Loucy (cell line): Measurements from ENCODE around the gene C2orf49.

ENCODE experiments used
- H2AFZ ChIP-seq: fragments of 200-600 bp; sonication (generic); 2 replicates; pipeline ENCODE4 v1.6.0; 2016; ENCODE audit warnings: antibody characterized with exemption, mild to moderate bottlenecking, low read length, moderate library complexity
- H3F3A ChIP-seq: fragments of 200-600 bp; 2 replicates; pipeline ENCODE4 v1.6.0; 2016; ENCODE audit warnings: antibody characterized with exemption, low read depth, mild to moderate bottlenecking
- H3K27me3 ChIP-seq: fragments of 200-600 bp; sonication (generic); 2 replicates; pipeline ENCODE4 v1.6.1; 2014; ENCODE audit warnings: low read length, mild to moderate bottlenecking; ENCODE audit not compliant: insufficient read depth, poor library complexity, severe bottlenecking
- H3K36me3 ChIP-seq: fragments of 200-600 bp; sonication (generic); 2 replicates; pipeline ENCODE4 v1.6.1; 2016; ENCODE audit warnings: low read length; ENCODE audit not compliant: insufficient read depth
- H3K4me1 ChIP-seq: fragments of 200-600 bp; sonication (generic); 2 replicates; pipeline ENCODE4 v1.5.1; 2014; ENCODE audit warnings: low read length, mild to moderate bottlenecking; ENCODE audit not compliant: insufficient read depth, poor library complexity, severe bottlenecking
- H3K4me2 ChIP-seq: fragments of 200-600 bp; sonication (generic); 2 replicates; pipeline ENCODE4 v1.6.0; 2014; ENCODE audit warnings: antibody characterized with exemption, low read length, low read depth, mild to moderate bottlenecking; ENCODE audit not compliant: poor library complexity, severe bottlenecking
- H3K4me3 ChIP-seq: fragments of 200-600 bp; sonication (generic); 2 replicates; pipeline ENCODE4 v1.5.1; 2014; ENCODE audit warnings: low read length, mild to moderate bottlenecking, mixed read lengths; ENCODE audit not compliant: poor library complexity, severe bottlenecking
- H3K79me2 ChIP-seq: fragments of 200-600 bp; sonication (generic); 2 replicates; pipeline ENCODE4 v1.6.1; 2014; ENCODE audit warnings: low read length; ENCODE audit not compliant: insufficient read depth
- H3K9ac ChIP-seq: fragments of 200-600 bp; sonication (generic); 2 replicates; pipeline ENCODE4 v1.6.0; 2014; ENCODE audit warnings: mild to moderate bottlenecking, low read depth, low read length, moderate library complexity; ENCODE audit not compliant: poor library complexity, severe bottlenecking
- H3K9me2 ChIP-seq: fragments of 200-600 bp; sonication (generic); replicated peaks from 2 replicates; pipeline ENCODE4 v1.6.1; 2016; ENCODE audit warnings: low read depth, low read length, mixed read lengths
- H3K9me3 ChIP-seq: fragments of 200-600 bp; sonication (generic); 2 replicates; pipeline ENCODE4 v1.6.1; 2014; ENCODE audit warnings: mild to moderate bottlenecking, antibody characterized with exemption, low read length, low read depth; ENCODE audit not compliant: insufficient read depth
- H4K20me1 ChIP-seq: fragments of 200-600 bp; sonication (generic); 2 replicates; pipeline ENCODE4 v1.6.0; 2014; ENCODE audit warnings: antibody characterized with exemption, low read length, mild to moderate bottlenecking; ENCODE audit not compliant: insufficient read depth, poor library complexity, severe bottlenecking
- EZH2phosphoT487 ChIP-seq: fragments of 200-600 bp; IDR thresholded peaks from 2 replicates; pipeline ENCODE4 v1.6.1; 2018; ENCODE audit warnings: antibody characterized with exemption, mild to moderate bottlenecking, moderate library complexity, borderline replicate concordance
- TF ChIP-seq, protein P1 (sequence below): fragments of 200-600 bp; sonication (generic); conservative IDR thresholded peaks from 2 replicates; pipeline ENCODE4 v1.5.1; 2014; ENCODE audit warnings: mild to moderate bottlenecking, antibody characterized with exemption, low read length

The C2orf49 gene

DNA sequence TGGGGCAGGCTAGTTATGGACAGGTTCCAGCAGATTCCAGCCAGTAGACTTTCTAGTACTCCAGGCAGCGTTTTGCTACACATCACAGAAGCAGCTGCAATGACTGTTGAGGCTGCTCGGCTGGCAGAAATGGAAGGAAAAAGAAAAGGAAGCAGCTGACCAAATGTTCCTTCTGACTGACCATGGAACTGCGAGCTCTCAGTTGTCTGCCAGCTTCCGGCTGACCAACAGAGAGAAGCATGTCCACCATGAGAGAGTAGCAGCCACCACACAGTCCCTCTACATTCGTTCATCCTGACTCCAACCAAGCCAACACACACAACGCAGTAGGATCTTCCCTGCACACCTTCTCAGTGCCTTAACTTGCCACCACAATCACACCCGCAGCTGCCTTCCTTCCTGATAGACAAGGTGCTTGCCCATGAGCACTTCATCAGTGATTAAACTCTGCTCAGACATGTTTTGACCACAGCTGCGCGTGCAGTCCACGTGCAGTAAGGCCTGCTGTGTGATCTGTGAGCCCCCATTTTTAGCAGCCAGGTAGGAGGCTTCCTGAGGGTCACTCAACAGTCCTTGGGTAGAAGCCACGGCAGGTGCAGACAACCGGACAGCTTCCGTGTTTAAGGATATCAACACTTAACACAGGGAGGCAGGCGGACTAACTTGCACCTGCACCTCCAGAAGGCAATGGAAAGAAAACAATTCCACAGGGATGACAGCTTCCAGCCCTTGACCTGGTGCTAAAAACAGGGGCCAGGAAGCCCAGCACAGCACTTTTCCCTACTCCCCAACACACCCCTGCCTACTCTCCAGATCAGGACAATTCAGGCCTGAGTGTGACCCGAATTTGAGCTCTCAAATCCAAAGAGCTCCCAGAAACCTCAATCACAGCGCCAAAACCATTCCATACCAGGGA lies 8.8 kb upstream of the C2orf49 start:
- Histone ChIP-seq H3K36me3 (no peaks in the 10 kb centered on the region), H3K27me3 (no peaks in the 10 kb centered on the region), H3K9me3 (no peaks in the 10 kb centered on the region), H3K4me3 (peak overlapping the region; percentile 88), H3K79me2 (peaks cover 58% of the 10 kb centered on the region), H3K9ac (peak overlapping the region; percentile 89), H3F3A (0 out of 2 replicates have a peak, but pooled peaks cover 7% of the 10 kb centered on the region), H3K4me2 (peak overlapping the region; percentile 91), H4K20me1 (peaks cover 24% of the 10 kb centered on the region), H3K4me1 (peaks cover 55% of the 10 kb centered on the region), H3K9me2 (no peaks in the 10 kb centered on the region), H2AFZ (peak overlapping the region; percentile 22; the same call in 1 of the 2 replicates)
- no peak for TF ChIP-seq EZH2phosphoT487
- TF ChIP-seq, protein P1, sequence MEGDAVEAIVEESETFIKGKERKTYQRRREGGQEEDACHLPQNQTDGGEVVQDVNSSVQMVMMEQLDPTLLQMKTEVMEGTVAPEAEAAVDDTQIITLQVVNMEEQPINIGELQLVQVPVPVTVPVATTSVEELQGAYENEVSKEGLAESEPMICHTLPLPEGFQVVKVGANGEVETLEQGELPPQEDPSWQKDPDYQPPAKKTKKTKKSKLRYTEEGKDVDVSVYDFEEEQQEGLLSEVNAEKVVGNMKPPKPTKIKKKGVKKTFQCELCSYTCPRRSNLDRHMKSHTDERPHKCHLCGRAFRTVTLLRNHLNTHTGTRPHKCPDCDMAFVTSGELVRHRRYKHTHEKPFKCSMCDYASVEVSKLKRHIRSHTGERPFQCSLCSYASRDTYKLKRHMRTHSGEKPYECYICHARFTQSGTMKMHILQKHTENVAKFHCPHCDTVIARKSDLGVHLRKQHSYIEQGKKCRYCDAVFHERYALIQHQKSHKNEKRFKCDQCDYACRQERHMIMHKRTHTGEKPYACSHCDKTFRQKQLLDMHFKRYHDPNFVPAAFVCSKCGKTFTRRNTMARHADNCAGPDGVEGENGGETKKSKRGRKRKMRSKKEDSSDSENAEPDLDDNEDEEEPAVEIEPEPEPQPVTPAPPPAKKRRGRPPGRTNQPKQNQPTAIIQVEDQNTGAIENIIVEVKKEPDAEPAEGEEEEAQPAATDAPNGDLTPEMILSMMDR, result no peak

DNA sequence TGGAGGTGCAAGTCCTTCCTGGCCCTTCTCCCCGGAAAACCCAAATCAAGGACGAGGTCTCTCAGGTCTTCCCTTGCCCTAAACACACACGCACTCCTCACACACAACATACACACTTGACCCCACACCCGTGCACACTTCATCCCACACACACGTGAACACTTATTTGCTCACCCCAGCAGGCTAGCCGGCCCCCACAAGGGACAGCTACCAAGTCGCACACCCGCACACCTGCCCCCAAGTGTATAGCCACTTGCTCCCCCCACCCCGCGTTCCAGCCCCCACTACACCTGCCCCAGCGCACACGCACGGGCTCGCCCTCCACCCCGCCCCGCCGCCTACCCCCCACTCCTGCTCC lies 8.2 kb upstream of the C2orf49 start:
- H3K79me2 ChIP-seq, result peaks cover 51% of the 10 kb centered on the region
- peak overlapping the region; percentile 22; the same call in 1 of the 2 replicates for H2AFZ ChIP-seq
- TF ChIP-seq, protein P1, result no peak
- TF ChIP-seq EZH2phosphoT487, result no peak

DNA sequence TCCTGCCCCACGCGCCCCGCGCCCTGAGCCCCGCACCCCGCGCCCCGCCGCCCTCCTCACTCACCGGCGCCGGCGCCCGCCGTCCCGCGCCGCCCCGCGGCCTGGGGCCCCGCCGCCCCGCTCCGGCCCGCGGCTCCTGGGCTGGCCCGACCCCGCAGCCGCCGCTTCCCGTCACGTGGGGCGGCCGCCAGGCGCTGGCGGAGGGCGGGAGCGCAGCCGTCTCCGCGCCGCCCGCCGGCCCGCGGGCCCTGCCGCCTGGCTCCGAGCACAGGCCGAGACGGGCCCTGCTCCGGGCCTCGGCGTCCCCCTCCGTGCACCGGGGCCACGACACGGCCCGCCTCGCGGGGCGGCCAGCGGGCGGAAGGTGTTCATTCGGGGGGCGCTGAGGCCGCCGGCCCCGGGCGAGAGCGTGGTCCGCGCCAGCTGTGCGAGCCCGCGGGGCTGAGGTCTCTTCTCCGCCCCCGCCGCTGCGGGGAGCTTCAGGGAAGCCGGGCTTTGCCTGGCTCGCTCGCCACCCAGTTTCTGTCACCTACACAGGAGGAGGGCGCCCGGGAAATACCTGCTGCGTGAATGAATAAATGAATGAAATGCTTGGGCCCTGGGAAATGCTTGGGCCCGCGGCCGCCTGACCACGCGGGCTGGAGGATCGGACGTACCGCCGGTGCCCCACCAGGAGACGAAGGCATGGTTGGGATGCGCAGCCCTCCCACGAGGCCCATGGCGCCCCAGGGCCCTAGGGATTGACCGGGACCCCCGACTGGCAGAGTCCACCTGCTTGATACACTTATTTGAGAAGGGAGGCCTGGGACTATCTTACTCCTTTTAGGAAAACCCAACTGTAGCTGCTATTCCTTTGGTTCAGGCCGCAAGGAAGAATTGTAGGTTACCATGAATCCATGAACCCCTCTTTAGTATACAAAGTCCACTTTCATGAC lies 7.5 kb upstream of the C2orf49 start, which contains the start of gene TGFBRAP1:
TGFBRAP1 (minus strand) TSS at position 175 of the 935 bp plus-strand sequence. CDS start 21,434 bp downstream, outside the sequence.
- Histone ChIP-seq H3K4me2 (peak within 1 kb of the TSS; percentile 91), H3K27me3 (no peaks in the 10 kb centered on the region), H3K9me3 (no peaks in the 10 kb centered on the region), H3K79me2 (peaks cover 45% of the 10 kb centered on the region), H3K4me1 (peaks cover 43% of the 10 kb centered on the region), H2AFZ (peak within 1 kb of the TSS; percentile 87), H3F3A (0 out of 2 replicates have a peak, but pooled peaks cover 7% of the 10 kb centered on the region), H3K4me3 (peak within 1 kb of the TSS; percentile 88), H4K20me1 (peaks cover 17% of the 10 kb centered on the region), H3K9me2 (no peaks in the 10 kb centered on the region), H3K9ac (peak within 1 kb of the TSS; percentile 96), H3K36me3 (no peaks in the 10 kb centered on the region)
- TF ChIP-seq EZH2phosphoT487, result no peak
- TF ChIP-seq, protein P1, result no peak

More for the DNA sequence above, 8.2 kb upstream of the C2orf49 start:
- 0 out of 2 replicates have a peak, but pooled peaks cover 7% of the 10 kb centered on the region for H3F3A ChIP-seq
- peaks cover 49% of the 10 kb centered on the region for H3K4me1 ChIP-seq
- no peaks in the 10 kb centered on the region for H3K9me2 ChIP-seq
- no peaks in the 10 kb centered on the region for H3K27me3 ChIP-seq
- peaks cover 23% of the 10 kb centered on the region for H4K20me1 ChIP-seq
- peak overlapping the region; percentile 89 for H3K9ac ChIP-seq
- peak overlapping the region; percentile 88 for H3K4me3 ChIP-seq
- peak overlapping the region; percentile 91 for H3K4me2 ChIP-seq
- no peaks in the 10 kb centered on the region for H3K36me3 ChIP-seq
- no peaks in the 10 kb centered on the region for H3K9me3 ChIP-seq
